ENCODE data around the gene CFAP46.

GRCh38 chr10:132842397-132842796 is 100.0 kb downstream of the CFAP46 start:
- no peak for TF ChIP-seq ZNF274 (IDR thresholded peaks at IDR 0.05; ENCODE audit: insufficient read depth, insufficient read length)
- TF ChIP-seq RFX5 (IDR thresholded peaks at IDR 0.05; ENCODE audit: low read depth, low read length), result no peak
- TF ChIP-seq EZH2 (IDR thresholded peaks at IDR 0.05; ENCODE audit: borderline replicate concordance, control insufficient read depth, low read depth, low read length), result no peak
- TF ChIP-seq CTCF (IDR thresholded peaks at IDR 0.05 in 2 of 3, conservative IDR thresholded peaks at IDR 0.05 in 1 of 3; ENCODE audit: control insufficient read depth in 2 of 3, extremely low read depth in 1 of 3, insufficient read depth in 1 of 3, low read depth in 3 of 3, low read length in 3 of 3), result no peak
- TF ChIP-seq POLR2AphosphoS2 (IDR thresholded peaks at IDR 0.05; ENCODE audit: low read depth, low read length), result no peak
- no peak for TF ChIP-seq MXI1 (IDR thresholded peaks at IDR 0.05; ENCODE audit: low read depth, low read length)
- TF ChIP-seq GABPA (IDR thresholded peaks at IDR 0.05; ENCODE audit: low read depth), result no peak
- no peak for TF ChIP-seq EP300 (IDR thresholded peaks at IDR 0.05; ENCODE audit: borderline replicate concordance in 1 of 2, control insufficient read depth in 1 of 2, low read depth in 2 of 2, low read length in 2 of 2)
- TF ChIP-seq RAD21 (IDR thresholded peaks at IDR 0.05; ENCODE audit: insufficient read depth, low read depth, low read length), result no peak
- no peak for TF ChIP-seq POLR2AphosphoS5 (IDR thresholded peaks at IDR 0.05; ENCODE audit: low read length)
